Fibroblast of lung (primary cell): ENCODE data around the gene SIX1.

Experiments used
- EZH2 ChIP-seq: IDR thresholded peaks from 2 replicates; pipeline ENCODE4 v1.5.1; 2012; ENCODE audit warnings: low read length, control low read depth, mild to moderate bottlenecking; ENCODE audit errors: missing control alignments
- TF ChIP-seq, protein P1 (sequence below), 2 donors: IDR thresholded peaks in 1 of 2; conservative IDR thresholded peaks in 1 of 2; 1 replicate in 1 of 2; 2 replicates in 1 of 2; pipeline ENCODE4 v1.5.1; 2011 to 2012; ENCODE audit warnings: low read length in 2 of 2, control low read depth in 1 of 2, inconsistent platforms in 1 of 2, low read depth in 1 of 2, mild to moderate bottlenecking in 1 of 2

GRCh38 chr14:60654334-60654821, 5.1 kb upstream of the SIX1 start:
- TF ChIP-seq, protein P1, sequence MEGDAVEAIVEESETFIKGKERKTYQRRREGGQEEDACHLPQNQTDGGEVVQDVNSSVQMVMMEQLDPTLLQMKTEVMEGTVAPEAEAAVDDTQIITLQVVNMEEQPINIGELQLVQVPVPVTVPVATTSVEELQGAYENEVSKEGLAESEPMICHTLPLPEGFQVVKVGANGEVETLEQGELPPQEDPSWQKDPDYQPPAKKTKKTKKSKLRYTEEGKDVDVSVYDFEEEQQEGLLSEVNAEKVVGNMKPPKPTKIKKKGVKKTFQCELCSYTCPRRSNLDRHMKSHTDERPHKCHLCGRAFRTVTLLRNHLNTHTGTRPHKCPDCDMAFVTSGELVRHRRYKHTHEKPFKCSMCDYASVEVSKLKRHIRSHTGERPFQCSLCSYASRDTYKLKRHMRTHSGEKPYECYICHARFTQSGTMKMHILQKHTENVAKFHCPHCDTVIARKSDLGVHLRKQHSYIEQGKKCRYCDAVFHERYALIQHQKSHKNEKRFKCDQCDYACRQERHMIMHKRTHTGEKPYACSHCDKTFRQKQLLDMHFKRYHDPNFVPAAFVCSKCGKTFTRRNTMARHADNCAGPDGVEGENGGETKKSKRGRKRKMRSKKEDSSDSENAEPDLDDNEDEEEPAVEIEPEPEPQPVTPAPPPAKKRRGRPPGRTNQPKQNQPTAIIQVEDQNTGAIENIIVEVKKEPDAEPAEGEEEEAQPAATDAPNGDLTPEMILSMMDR (conservative IDR thresholded peaks at IDR 0.05 in 1 of 2, IDR thresholded peaks at IDR 0.05 in 1 of 2; ENCODE audit: low read depth in 1 of 2, low read length in 2 of 2): no peak
- TF ChIP-seq EZH2: no peak
